Measurements from ENCODE around the gene PDS5A.
A peak's percentile ranks its signal among the peaks of the same experiment; 100 is the strongest.

Gene PDS5A

DNA sequence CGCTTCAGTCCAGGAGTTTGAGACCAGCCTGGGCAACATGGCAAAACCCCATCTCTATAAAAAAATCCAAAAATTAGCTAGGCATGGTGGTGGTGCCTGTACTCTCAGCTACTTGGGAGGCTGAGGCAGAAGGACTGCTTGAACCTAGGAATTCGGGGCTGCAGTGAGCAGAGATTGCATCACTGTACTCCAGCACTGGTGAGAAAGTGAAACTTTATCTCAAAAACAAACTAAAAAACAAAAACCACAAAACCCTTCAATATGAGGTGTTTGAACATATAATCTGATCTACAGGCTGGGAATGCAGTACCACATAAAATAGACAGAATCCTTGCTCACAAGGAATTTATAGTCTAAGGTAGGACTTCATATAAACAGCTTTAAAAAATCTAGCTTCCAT is 103.9 kb downstream of the PDS5A start:
- H3K27me3 ChIP-seq (ENCODE audit: insufficient read depth, low read length, poor library complexity): no peaks in the 10 kb centered on the region
- H2BK120ac ChIP-seq (ENCODE audit: low read depth, low read length): no peak overlapping the region
- no peak overlapping the region for H4K5ac ChIP-seq (ENCODE audit: low read length)
- H3K4me2 ChIP-seq (ENCODE audit: low read length): no peak overlapping the region
- no peak overlapping the region for H2BK5ac ChIP-seq (ENCODE audit: low read length)
- DNase-seq: no peak
- no peak overlapping the region for H3K9ac ChIP-seq (ENCODE audit: low read length)
- H3K79me2 ChIP-seq (ENCODE audit: control insufficient read depth, insufficient read depth, low read length): no peaks in the 10 kb centered on the region
- no peak overlapping the region for H2AK5ac ChIP-seq (ENCODE audit: low read length)
- H3K4me3 ChIP-seq (ENCODE audit: low read length): no peak overlapping the region
- H3K27ac ChIP-seq (ENCODE audit: low read depth, low read length): no peak overlapping the region
- H2BK15ac ChIP-seq (replicated peaks; ENCODE audit: low read depth): no peak overlapping the region
- no peak overlapping the region for H3K4ac ChIP-seq (ENCODE audit: low read depth, low read length)
- no peak overlapping the region for H3K23ac ChIP-seq (ENCODE audit: low read length)
- WGBS (ENCODE audit: extremely low coverage, insufficient coverage, low lambda C conversion rate): no CpG with 5 or more reads among the region's 2 CpGs
- no peaks in the 10 kb centered on the region for H3K4me1 ChIP-seq (ENCODE audit: control insufficient read depth, low read depth, low read length)
- no peak overlapping the region for H3K18ac ChIP-seq (ENCODE audit: low read length)
- no peak overlapping the region for H4K8ac ChIP-seq (ENCODE audit: low read depth, low read length)
- H3K56ac ChIP-seq (ENCODE audit: low read length): no peak overlapping the region
- peaks cover 2% of the 10 kb centered on the region for H3K36me3 ChIP-seq (ENCODE audit: control insufficient read depth, insufficient read depth, low read length)
- no peaks in the 10 kb centered on the region for H3K79me1 ChIP-seq (ENCODE audit: low read length)

DNA sequence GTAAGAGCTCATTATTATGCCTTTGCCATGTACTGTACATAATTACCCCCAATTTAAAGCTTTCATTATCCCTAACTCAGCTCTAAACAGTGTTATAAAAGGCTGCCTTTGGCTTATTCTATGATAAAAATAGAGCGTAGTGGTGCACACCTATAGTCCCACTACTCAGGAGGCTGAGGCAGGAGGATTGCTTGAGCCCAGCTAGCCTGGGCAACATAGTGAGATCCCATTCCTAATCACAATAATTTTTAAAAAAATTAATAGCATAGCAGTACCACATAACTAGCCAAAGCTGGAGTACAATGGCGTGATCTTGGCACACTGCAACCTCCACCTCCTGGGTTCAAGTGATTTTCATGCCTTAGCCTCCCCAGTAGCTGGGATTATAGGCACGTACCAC is 112.4 kb downstream of the PDS5A start:
- no peak overlapping the region for H2BK120ac ChIP-seq (ENCODE audit: low read depth, low read length)
- H4K5ac ChIP-seq (ENCODE audit: low read length): no peak overlapping the region
- H2BK5ac ChIP-seq (ENCODE audit: low read length): no peak overlapping the region
- no peak overlapping the region for H2AK5ac ChIP-seq (ENCODE audit: low read length)
- H4K8ac ChIP-seq (ENCODE audit: low read depth, low read length): no peak overlapping the region
- no peak overlapping the region for H3K9ac ChIP-seq (ENCODE audit: low read length)
- H3K18ac ChIP-seq (ENCODE audit: low read length): no peak overlapping the region
- no peaks in the 10 kb centered on the region for H3K4me1 ChIP-seq (ENCODE audit: control insufficient read depth, low read depth, low read length)
- no peak overlapping the region for H3K4ac ChIP-seq (ENCODE audit: low read depth, low read length)
- H3K27me3 ChIP-seq (ENCODE audit: insufficient read depth, low read length, poor library complexity): no peaks in the 10 kb centered on the region
- H3K79me1 ChIP-seq (ENCODE audit: low read length): no peaks in the 10 kb centered on the region
- no CpG with 5 or more reads among the region's 3 CpGs for WGBS (ENCODE audit: extremely low coverage, insufficient coverage, low lambda C conversion rate)
- no peak overlapping the region for H3K56ac ChIP-seq (ENCODE audit: low read length)
- no peak overlapping the region for H3K23ac ChIP-seq (ENCODE audit: low read length)
- no peak overlapping the region for H2BK15ac ChIP-seq (replicated peaks; ENCODE audit: low read depth)
- DNase-seq: no peak
- H3K4me3 ChIP-seq (ENCODE audit: low read length): no peak overlapping the region
- H3K36me3 ChIP-seq (ENCODE audit: control insufficient read depth, insufficient read depth, low read length): peaks cover 1% of the 10 kb centered on the region
- H3K4me2 ChIP-seq (ENCODE audit: low read length): no peak overlapping the region
- H3K27ac ChIP-seq (ENCODE audit: low read depth, low read length): no peak overlapping the region
- H3K79me2 ChIP-seq (ENCODE audit: control insufficient read depth, insufficient read depth, low read length): no peaks in the 10 kb centered on the region

DNA sequence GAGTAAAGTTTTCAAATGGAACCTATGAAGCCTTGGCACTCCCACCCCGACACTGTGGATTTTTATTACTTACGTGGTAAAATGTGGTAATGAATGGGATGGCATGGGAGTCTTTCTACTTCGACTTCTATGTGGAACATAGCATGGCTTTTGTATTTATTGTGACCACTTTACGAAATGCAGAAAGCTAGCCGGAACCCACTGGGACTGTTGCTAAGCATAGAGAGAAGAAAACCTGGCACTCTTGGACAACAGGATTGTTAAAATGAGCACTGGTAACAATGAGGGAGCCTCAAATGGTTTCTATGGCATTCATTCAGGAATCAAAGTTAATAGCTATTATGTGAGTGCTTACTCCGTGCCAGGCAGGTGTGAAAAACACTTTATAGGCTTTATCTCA is 113.3 kb downstream of the PDS5A start:
- no peak overlapping the region for H3K23ac ChIP-seq (ENCODE audit: low read length)
- H3K79me2 ChIP-seq (ENCODE audit: control insufficient read depth, insufficient read depth, low read length): no peaks in the 10 kb centered on the region
- WGBS (ENCODE audit: extremely low coverage, insufficient coverage, low lambda C conversion rate): no CpG with 5 or more reads among the region's 6 CpGs
- H3K27me3 ChIP-seq (ENCODE audit: insufficient read depth, low read length, poor library complexity): no peaks in the 10 kb centered on the region
- no peak overlapping the region for H2BK5ac ChIP-seq (ENCODE audit: low read length)
- H3K4me3 ChIP-seq (ENCODE audit: low read length): no peak overlapping the region
- H2AK5ac ChIP-seq (ENCODE audit: low read length): no peak overlapping the region
- no peak overlapping the region for H3K4me2 ChIP-seq (ENCODE audit: low read length)
- H3K9ac ChIP-seq (ENCODE audit: low read length): no peak overlapping the region
- H3K4me1 ChIP-seq (ENCODE audit: control insufficient read depth, low read depth, low read length): no peaks in the 10 kb centered on the region
- H3K4ac ChIP-seq (ENCODE audit: low read depth, low read length): no peak overlapping the region
- no peaks in the 10 kb centered on the region for H3K79me1 ChIP-seq (ENCODE audit: low read length)
- H3K56ac ChIP-seq (ENCODE audit: low read length): no peak overlapping the region
- H3K27ac ChIP-seq (ENCODE audit: low read depth, low read length): no peak overlapping the region
- H2BK120ac ChIP-seq (ENCODE audit: low read depth, low read length): no peak overlapping the region
- H3K18ac ChIP-seq (ENCODE audit: low read length): no peak overlapping the region
- H3K36me3 ChIP-seq (ENCODE audit: control insufficient read depth, insufficient read depth, low read length): peaks cover 1% of the 10 kb centered on the region
- H4K5ac ChIP-seq (ENCODE audit: low read length): no peak overlapping the region
- no peak for DNase-seq
- no peak overlapping the region for H4K8ac ChIP-seq (ENCODE audit: low read depth, low read length)
- no peak overlapping the region for H2BK15ac ChIP-seq (replicated peaks; ENCODE audit: low read depth)

DNA sequence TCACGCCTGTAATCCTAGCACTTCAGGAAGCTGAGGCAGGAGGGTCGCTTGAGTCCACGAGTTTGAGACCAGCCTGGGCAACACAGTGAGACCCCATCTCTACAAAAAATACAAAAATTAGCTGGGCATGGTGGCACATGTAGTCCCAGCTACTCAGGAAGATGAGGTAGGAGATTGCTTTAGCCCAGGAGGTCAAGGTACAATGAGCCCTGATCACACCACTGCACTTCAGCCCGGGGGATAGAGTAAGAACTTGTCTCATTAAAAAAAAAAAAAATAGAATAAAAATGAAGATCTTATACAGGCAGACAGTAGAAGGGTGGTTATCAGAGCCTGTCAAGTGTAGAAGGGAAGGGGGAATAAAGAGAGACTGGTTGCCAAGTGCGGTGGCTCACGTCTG is 116.9 kb downstream of the PDS5A start:
- Histone ChIP-seq H3K4ac (ENCODE audit: low read depth, low read length) (no peak overlapping the region), H3K27me3 (ENCODE audit: insufficient read depth, low read length, poor library complexity) (no peaks in the 10 kb centered on the region), H3K56ac (ENCODE audit: low read length) (no peak overlapping the region), H3K4me2 (ENCODE audit: low read length) (no peak overlapping the region), H3K9ac (ENCODE audit: low read length) (no peak overlapping the region), H3K4me3 (ENCODE audit: low read length) (no peak overlapping the region), H3K18ac (ENCODE audit: low read length) (no peak overlapping the region), H2BK5ac (ENCODE audit: low read length) (no peak overlapping the region), H2AK5ac (ENCODE audit: low read length) (no peak overlapping the region), H3K4me1 (ENCODE audit: control insufficient read depth, low read depth, low read length) (no peaks in the 10 kb centered on the region), H4K8ac (ENCODE audit: low read depth, low read length) (no peak overlapping the region), H3K79me1 (ENCODE audit: low read length) (no peaks in the 10 kb centered on the region), H4K5ac (ENCODE audit: low read length) (no peak overlapping the region), H3K79me2 (ENCODE audit: control insufficient read depth, insufficient read depth, low read length) (no peaks in the 10 kb centered on the region), H2BK15ac (replicated peaks; ENCODE audit: low read depth) (no peak overlapping the region), H3K36me3 (ENCODE audit: control insufficient read depth, insufficient read depth, low read length) (peaks cover 1% of the 10 kb centered on the region), H3K23ac (ENCODE audit: low read length) (no peak overlapping the region), H3K27ac (ENCODE audit: low read depth, low read length) (no peak overlapping the region), H2BK120ac (ENCODE audit: low read depth, low read length) (no peak overlapping the region)
- DNase-seq: no peak
- no CpG with 5 or more reads among the region's 6 CpGs for WGBS (ENCODE audit: extremely low coverage, insufficient coverage, low lambda C conversion rate)

DNA sequence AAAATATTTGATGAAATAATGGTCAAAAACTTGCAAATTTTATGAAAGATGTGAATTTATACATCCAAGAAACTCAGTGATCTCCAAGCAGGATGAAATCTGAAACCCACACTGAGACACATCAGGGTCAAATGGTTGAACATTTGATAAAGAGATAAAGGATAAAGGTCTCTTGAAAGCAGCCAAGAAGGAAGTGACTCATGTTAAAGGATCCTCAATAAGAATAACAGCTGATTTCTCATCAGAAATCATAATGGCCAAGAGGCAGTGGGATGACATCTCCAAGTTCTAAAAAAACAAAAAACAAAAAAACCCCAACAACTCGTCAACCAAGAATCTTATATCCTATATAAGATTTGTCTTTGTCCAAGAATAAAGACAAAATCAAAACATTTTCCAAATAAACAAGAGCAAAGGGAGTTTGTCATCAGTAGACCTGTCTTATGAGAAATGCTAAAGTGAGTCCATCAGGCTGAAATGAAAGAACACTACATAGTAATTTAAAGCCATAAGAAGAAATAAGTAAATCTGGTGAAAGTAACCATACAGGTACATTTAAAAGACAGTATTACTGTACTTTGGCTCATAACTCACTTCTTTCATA is 121.7 kb downstream of the PDS5A start:
- no peak overlapping the region for H3K56ac ChIP-seq (ENCODE audit: low read length)
- H2BK15ac ChIP-seq (replicated peaks; ENCODE audit: low read depth): no peak overlapping the region
- no peak overlapping the region for H4K8ac ChIP-seq (ENCODE audit: low read depth, low read length)
- no peak overlapping the region for H3K4me3 ChIP-seq (ENCODE audit: low read length)
- no peak overlapping the region for H3K4ac ChIP-seq (ENCODE audit: low read depth, low read length)
- H3K4me2 ChIP-seq (ENCODE audit: low read length): no peak overlapping the region
- no peak overlapping the region for H3K23ac ChIP-seq (ENCODE audit: low read length)
- H2AK5ac ChIP-seq (ENCODE audit: low read length): no peak overlapping the region
- H3K36me3 ChIP-seq (ENCODE audit: control insufficient read depth, insufficient read depth, low read length): peaks cover 2% of the 10 kb centered on the region
- 100% methylated on average over 1 of the region's 1 CpG for whole genome bisulfite sequencing (ENCODE audit: extremely low coverage, insufficient coverage, low lambda C conversion rate)
- H3K27me3 ChIP-seq (ENCODE audit: insufficient read depth, low read length, poor library complexity): no peaks in the 10 kb centered on the region
- H3K18ac ChIP-seq (ENCODE audit: low read length): no peak overlapping the region
- no peaks in the 10 kb centered on the region for H3K79me1 ChIP-seq (ENCODE audit: low read length)
- no peaks in the 10 kb centered on the region for H3K4me1 ChIP-seq (ENCODE audit: control insufficient read depth, low read depth, low read length)
- no peak overlapping the region for H3K27ac ChIP-seq (ENCODE audit: low read depth, low read length)
- H2BK120ac ChIP-seq (ENCODE audit: low read depth, low read length): no peak overlapping the region
- no peak overlapping the region for H4K5ac ChIP-seq (ENCODE audit: low read length)
- DNase-seq: peak; percentile 68
- H3K79me2 ChIP-seq (ENCODE audit: control insufficient read depth, insufficient read depth, low read length): no peaks in the 10 kb centered on the region
- no peak overlapping the region for H2BK5ac ChIP-seq (ENCODE audit: low read length)
- H3K9ac ChIP-seq (ENCODE audit: low read length): no peak overlapping the region

DNA sequence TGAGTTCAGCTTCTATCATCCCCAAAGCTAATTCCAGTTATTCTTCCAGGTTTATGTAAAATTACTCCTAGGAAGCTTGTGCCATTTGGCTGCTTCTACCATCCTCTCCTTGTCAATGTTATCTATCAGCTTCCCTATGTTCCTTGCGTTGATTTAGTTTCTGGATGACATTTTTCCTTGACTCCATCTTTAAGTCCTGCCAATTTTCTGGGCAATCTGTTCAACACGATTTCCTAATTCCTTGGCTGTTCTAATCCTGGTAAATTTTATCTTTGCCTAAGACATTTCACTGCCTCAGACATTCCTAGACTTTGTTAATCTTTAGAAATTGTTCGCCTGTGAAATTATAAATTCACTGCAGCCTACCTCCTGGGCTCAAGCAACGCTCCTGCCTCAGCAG is 125.1 kb downstream of the PDS5A start:
- Histone ChIP-seq H2BK5ac (ENCODE audit: low read length) (no peak overlapping the region), H3K79me1 (ENCODE audit: low read length) (no peaks in the 10 kb centered on the region), H3K23ac (ENCODE audit: low read length) (no peak overlapping the region), H3K27me3 (ENCODE audit: insufficient read depth, low read length, poor library complexity) (no peaks in the 10 kb centered on the region), H3K4me3 (ENCODE audit: low read length) (no peak overlapping the region), H2BK15ac (replicated peaks; ENCODE audit: low read depth) (no peak overlapping the region), H3K4me1 (ENCODE audit: control insufficient read depth, low read depth, low read length) (no peaks in the 10 kb centered on the region), H3K27ac (ENCODE audit: low read depth, low read length) (no peak overlapping the region), H3K4ac (ENCODE audit: low read depth, low read length) (no peak overlapping the region), H3K18ac (ENCODE audit: low read length) (no peak overlapping the region), H4K5ac (ENCODE audit: low read length) (no peak overlapping the region), H2BK120ac (ENCODE audit: low read depth, low read length) (no peak overlapping the region), H2AK5ac (ENCODE audit: low read length) (no peak overlapping the region), H3K4me2 (ENCODE audit: low read length) (no peak overlapping the region), H3K36me3 (ENCODE audit: control insufficient read depth, insufficient read depth, low read length) (peaks cover 2% of the 10 kb centered on the region), H4K8ac (ENCODE audit: low read depth, low read length) (no peak overlapping the region), H3K56ac (ENCODE audit: low read length) (no peak overlapping the region), H3K79me2 (ENCODE audit: control insufficient read depth, insufficient read depth, low read length) (no peaks in the 10 kb centered on the region), H3K9ac (ENCODE audit: low read length) (no peak overlapping the region)
- WGBS (ENCODE audit: extremely low coverage, insufficient coverage, low lambda C conversion rate): no CpG with 5 or more reads among the region's 4 CpGs
- no peak for DNase-seq
